AG04449 (cell line): ENCODE measurements around the gene RAB13.
A peak's percentile ranks its signal among the peaks of the same experiment; 100 is the strongest.

Experiments used
- CTCF ChIA-PET: fragments of 350-600 bp; formaldehyde crosslinking; extraction: SDS; loops from one replicate; lab custom pipeline; 2021; ENCODE audit warnings: antibody characterized with exemption; lab: Yijun Ruan, JAX
- POLR2A ChIA-PET: fragments of 400-600, 350-600 bp; formaldehyde crosslinking; extraction: SDS; loops from one replicate; lab custom pipeline; 2020; ENCODE audit warnings: antibody characterized with exemption, inconsistent platforms; lab: Yijun Ruan, JAX
- DNase-seq: peaks from one replicate; pipeline ENCODE4 v3.0.0-alpha.2; 2010; ENCODE audit warnings: low read depth, low spot score
- H3K4me3 ChIP-seq: 2 replicates; pipeline ENCODE4 v1.5.1; 2011; ENCODE audit warnings: low read depth, mild to moderate bottlenecking, control low read depth, low read length
- TF ChIP-seq, protein P1 (sequence below): IDR thresholded peaks from one replicate; pipeline ENCODE4 v1.5.1; 2011; ENCODE audit warnings: mild to moderate bottlenecking, moderate library complexity, low read length, control low read depth, inconsistent platforms; ENCODE audit not compliant: insufficient read depth; ENCODE audit errors: missing control alignments

The RAB13 gene

DNA sequence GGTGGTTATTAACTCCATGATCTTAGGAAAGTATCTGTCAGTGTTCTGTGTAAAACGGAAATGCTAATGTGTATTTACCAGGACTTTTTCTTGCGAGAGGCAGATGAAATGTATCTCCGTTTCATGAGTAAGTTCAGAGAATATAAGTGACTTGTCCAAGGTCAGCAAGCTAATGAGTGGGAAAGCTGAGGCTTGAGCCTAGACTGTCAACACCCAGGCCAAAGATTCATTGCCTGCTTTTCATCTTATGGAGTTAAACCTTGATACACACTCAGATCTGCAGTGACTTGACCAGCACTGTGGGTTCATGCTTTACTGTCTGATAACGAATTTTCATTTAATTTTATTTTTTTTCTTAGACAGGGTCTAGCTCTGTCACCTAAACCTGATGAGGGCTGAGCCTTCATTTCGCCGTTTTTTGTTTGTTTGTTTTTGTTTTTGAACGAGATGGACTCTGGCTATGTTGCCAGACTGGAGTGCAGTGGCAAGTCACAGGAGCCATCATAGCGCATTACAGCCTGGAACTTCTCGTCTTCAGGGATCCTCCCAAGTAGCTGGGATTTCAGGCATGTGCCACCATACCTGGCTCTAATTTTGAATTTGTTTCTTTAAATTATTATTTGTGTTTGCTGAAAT lies 7.7 kb downstream of the RAB13 start:
- DNase-seq: no peak

DNA sequence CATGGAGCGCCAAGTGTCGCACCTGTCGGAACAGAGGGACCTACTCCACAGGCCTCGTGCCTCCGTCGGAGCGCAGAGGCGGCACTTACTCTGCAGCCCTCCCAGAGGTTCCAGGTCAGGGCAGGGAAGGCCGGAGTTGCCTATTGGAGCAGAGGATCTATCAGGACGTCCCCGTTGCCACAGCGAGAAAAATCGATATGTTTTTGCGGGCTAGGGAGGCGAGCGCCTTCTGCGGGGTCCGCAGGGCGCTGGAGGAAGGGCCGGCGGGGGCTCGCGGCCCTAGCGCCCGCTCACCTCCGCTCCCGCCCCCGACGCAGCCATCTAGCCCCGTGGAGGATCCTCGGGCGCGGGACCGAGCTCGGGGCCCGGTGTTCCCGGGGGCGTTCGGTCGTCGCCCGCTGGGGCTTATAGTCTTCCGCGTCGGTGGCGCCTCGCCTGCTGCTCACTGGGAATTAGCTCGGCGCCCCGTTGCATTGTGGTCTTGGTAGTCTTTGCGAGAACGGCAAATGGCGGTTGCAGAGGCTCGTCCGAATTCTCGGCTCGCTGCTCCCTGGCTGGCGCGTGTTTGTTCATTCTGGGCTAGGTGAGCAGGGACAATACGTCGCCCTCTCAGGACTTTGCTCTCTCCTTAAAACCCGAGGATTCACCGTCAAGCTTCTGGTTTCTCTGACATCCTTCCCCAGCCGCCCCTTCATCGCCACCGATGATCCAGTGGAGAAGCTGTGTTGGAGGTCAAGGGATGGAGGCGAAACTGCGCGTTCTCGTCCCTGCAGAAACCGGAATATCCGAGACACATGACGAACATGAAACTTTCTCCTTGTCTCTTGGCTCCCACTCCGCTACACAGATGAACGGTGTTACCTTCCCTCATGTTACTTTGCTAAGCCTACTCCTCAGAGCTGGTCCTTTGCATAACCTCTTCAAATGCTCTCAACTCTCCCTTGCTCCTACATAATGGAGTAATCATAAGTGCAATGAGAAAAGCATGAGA lies 8.6 kb downstream of the RAB13 start, which contains the start of gene JTB:
JTB (minus strand) TSS at position 425 of the 991 bp plus-strand sequence; CDS start at position 3, 422 bp downstream.
- peak within 1 kb of the TSS; percentile 98 for H3K4me3 ChIP-seq
- CTCF ChIA-PET: interaction anchor here (1.2 to 5.3 kb wide), 9 partner anchors 9 to 300 kb away, joined by 3 to 55 read pairs (median 5); partner anchors contain the start of genes CREB3L4, DENND4B, NPR1 and RAB13
- no peak for DNase-seq
- TF ChIP-seq, protein P1, sequence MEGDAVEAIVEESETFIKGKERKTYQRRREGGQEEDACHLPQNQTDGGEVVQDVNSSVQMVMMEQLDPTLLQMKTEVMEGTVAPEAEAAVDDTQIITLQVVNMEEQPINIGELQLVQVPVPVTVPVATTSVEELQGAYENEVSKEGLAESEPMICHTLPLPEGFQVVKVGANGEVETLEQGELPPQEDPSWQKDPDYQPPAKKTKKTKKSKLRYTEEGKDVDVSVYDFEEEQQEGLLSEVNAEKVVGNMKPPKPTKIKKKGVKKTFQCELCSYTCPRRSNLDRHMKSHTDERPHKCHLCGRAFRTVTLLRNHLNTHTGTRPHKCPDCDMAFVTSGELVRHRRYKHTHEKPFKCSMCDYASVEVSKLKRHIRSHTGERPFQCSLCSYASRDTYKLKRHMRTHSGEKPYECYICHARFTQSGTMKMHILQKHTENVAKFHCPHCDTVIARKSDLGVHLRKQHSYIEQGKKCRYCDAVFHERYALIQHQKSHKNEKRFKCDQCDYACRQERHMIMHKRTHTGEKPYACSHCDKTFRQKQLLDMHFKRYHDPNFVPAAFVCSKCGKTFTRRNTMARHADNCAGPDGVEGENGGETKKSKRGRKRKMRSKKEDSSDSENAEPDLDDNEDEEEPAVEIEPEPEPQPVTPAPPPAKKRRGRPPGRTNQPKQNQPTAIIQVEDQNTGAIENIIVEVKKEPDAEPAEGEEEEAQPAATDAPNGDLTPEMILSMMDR: no peak
- POLR2A ChIA-PET: interaction anchor here (0.6 to 4.1 kb wide), 10 partner anchors 8 to 350 kb away, joined by 3 to 44 read pairs (median 4); partner anchors contain the start of genes CREB3L4, CRTC2, GATAD2B and RAB13

More for the DNA sequence above, 7.7 kb downstream of the RAB13 start:
- CTCF ChIA-PET: interaction anchor here (1.2 to 5.3 kb wide), 8 partner anchors 8 to 300 kb away, joined by 3 to 55 read pairs (median 6); partner anchors contain the start of genes CREB3L4, DENND4B, NPR1 and RAB13
- H3K4me3 ChIP-seq: peak overlapping the region; percentile 98
- TF ChIP-seq, protein P1: no peak
- POLR2A ChIA-PET: interaction anchor here (0.6 to 4.1 kb wide), 4 partner anchors 11 to 15 kb away, joined by 4 to 44 read pairs (median 32); partner anchors contain the start of genes CREB3L4, RPS27 and SLC39A1

DNA sequence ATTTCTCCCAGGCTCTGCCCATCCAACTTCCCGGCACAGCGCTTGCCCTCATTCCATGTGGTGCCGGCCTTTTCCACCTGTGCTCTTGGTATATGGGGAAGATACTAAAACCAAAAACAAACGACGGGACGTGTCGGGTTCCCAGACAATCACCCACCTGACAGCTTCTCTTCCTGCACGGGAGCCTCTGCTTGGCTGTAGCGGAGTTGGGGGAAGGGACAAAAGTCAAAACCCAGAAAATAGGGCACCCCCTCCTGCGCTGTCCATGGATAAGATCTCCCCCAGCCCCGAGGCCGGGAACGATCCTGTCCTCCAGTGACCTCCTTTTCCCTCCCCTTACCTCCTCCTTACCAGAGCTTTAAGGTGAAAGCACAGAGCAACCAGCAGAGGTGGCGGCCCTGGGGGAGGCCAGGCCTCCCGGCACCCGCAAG lies 9.3 kb downstream of the RAB13 start:
- DNase-seq: no peak
- TF ChIP-seq, protein P1: no peak
- H3K4me3 ChIP-seq: peak overlapping the region; percentile 98
- CTCF ChIA-PET: interaction anchor here (1.5 to 5.3 kb wide), 4 partner anchors 9 to 37 kb away, joined by 3 to 55 read pairs (median 30); partner anchors contain the start of genes CREB3L4, DENND4B and RAB13
- POLR2A ChIA-PET: interaction anchor here (0.9 to 4.1 kb wide), 7 partner anchors 9 to 184 kb away, joined by 4 to 44 read pairs (median 9); partner anchors contain the start of genes CREB3L4, CRTC2, RAB13 and RPS27

DNA sequence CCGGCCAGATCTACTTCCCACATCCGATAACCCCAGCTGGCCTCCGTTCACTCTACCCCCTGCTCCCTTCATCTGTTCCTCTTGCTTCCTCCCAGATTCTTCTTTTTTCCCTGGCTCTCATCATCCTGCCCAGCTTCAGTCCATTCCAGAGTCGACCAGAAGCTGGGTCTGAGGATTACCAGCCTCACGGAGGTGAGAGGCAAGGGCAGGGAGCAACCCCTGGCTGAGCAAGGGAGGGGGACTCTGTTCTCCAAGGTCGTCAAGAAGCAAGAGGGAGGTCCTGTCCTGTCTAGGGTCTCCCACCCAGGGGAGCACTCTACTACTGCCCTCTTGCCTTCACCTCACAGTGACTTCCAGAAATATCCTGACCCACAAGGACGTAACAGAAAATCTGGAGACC lies 12.6 kb downstream of the RAB13 start:
- CTCF ChIA-PET: interaction anchor here (1.8 to 2.0 kb wide), 2 partner anchors 7 to 13 kb away, joined by 5 to 15 read pairs; partner anchors contain the start of gene RAB13
- no peak overlapping the region for H3K4me3 ChIP-seq
- POLR2A ChIA-PET: no interaction called here
- TF ChIP-seq, protein P1: no peak
- no peak for DNase-seq

DNA sequence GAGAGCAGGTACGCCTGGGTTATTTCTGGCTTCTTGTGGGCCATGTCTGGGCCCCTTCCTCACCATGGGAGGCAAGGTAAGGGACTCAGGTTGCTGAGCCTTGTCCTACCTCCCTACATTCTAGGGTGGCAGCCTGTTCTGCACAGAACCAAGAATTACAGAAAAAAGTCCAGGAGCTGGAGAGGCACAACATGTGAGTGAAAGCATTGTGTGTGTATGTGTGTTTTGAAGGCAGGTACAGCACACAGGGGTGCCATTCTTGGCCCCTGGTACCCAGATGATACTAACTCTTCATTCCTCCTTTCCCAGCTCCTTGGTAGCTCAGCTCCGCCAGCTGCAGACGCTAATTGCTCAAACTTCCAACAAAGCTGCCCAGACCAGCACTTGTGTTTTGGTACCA lies 13.1 kb downstream of the RAB13 start:
- DNase-seq: no peak
- CTCF ChIA-PET: interaction anchor here (1.8 to 2.0 kb wide), 2 partner anchors 13 to 27 kb away, joined by 6 to 15 read pairs; partner anchors contain the start of genes DENND4B and RAB13
- TF ChIP-seq, protein P1: no peak
- POLR2A ChIA-PET: interaction anchor here (1.2 to 1.3 kb wide), 2 partner anchors 13 to 14 kb away, joined by 3 read pairs; partner anchors contain the start of genes CRTC2 and RAB13
- no peak overlapping the region for H3K4me3 ChIP-seq
